Stimulated activated CD8-positive, alpha-beta memory T cell treated with anti-CD3 and anti-CD28 coated beads, Interleukin-4, amount 100 ng/mL, for 24 hours (primary cell): ENCODE data around the gene EDA.
A peak's percentile ranks its signal among the peaks of the same experiment; 100 is the strongest.

Source experiments
- DNase-seq: peaks from one replicate; pipeline ENCODE4 v3.0.0-alpha.2; 2020; ENCODE audit warnings: low read depth

Gene EDA

GRCh38 chrX:70026112-70026850 is 410.4 kb downstream of the EDA start:
- DNase-seq, result no peak

GRCh38 chrX:70026851-70027200 is 410.9 kb downstream of the EDA start:
- DNase-seq, result no peak

GRCh38 chrX:70029863-70030262 is 413.9 kb downstream of the EDA start:
- DNase-seq, result no peak

GRCh38 chrX:70030301-70030767 is 414.4 kb downstream of the EDA start:
- DNase-seq, result peak; percentile 6

- DNase-seq, result no peak
These were observed 416.9 kb downstream of the EDA start for GRCh38 chrX:70032792-70033191.

- no peak for DNase-seq
These were observed 417.6 kb downstream of the EDA start for GRCh38 chrX:70033348-70034051.

- DNase-seq, result no peak
These were observed 418.7 kb downstream of the EDA start for GRCh38 chrX:70034646-70035045.

- no peak for DNase-seq
These were observed 422.6 kb downstream of the EDA start for GRCh38 chrX:70038515-70038914.

GRCh38 chrX:70038951-70039350 is 423.0 kb downstream of the EDA start:
- no peak for DNase-seq

- DNase-seq, result no peak
These were observed 423.8 kb downstream of the EDA start for GRCh38 chrX:70039758-70040157.

GRCh38 chrX:70041993-70042392 is 426.1 kb downstream of the EDA start:
- DNase-seq, result no peak

GRCh38 chrX:70042399-70043371 is 426.8 kb downstream of the EDA start:
- no peak for DNase-seq

- DNase-seq, result no peak
These were observed 427.8 kb downstream of the EDA start for GRCh38 chrX:70043685-70044084.

- no peak for DNase-seq
These were observed 428.8 kb downstream of the EDA start for GRCh38 chrX:70044541-70045245.

GRCh38 chrX:70046978-70047377 is 431.1 kb downstream of the EDA start:
- DNase-seq, result no peak

- DNase-seq, result no peak
These were observed 433.5 kb downstream of the EDA start for GRCh38 chrX:70049406-70049805.

GRCh38 chrX:70049925-70050324 is 434.0 kb downstream of the EDA start, which contains the start of gene AWAT2:
AWAT2 (minus strand) TSS chrX:70049938; CDS start chrX:70049932, 6 bp downstream.
- no peak for DNase-seq

- no peak for DNase-seq
These were observed 437.1 kb downstream of the EDA start for GRCh38 chrX:70052895-70053615.

- DNase-seq, result no peak
These were observed 438.5 kb downstream of the EDA start for GRCh38 chrX:70054391-70054790.

GRCh38 chrX:70062076-70062475 is 446.2 kb downstream of the EDA start, which contains the start of gene OTUD6A:
OTUD6A (plus strand) TSS chrX:70062457; CDS start chrX:70062525, 68 bp downstream.
- DNase-seq, result no peak
